Measurements from ENCODE around the gene PRRT2. TPM values are rescaled to one million over a fixed set of nuclear protein-coding genes. Genes with fewer than 3 reads are reported as not detected.
"Not testable (repeated sequence)": the region's sequence is repeated elsewhere in the genome, so short reads cannot be mapped to it uniquely, and the experiment has no call there.

The PRRT2 gene
- total RNA-seq, 1 donor, result 3.0 TPM

GRCh38 chr16:29770250-29770929, 41.6 kb upstream of the PRRT2 start:
- H3K4me3 ChIP-seq (ENCODE audit: low read depth, low read length), result no peak overlapping the region
- no peak for DNase-seq (ENCODE audit: low read depth)
- TF ChIP-seq CTCF (IDR thresholded peaks at IDR 0.05; ENCODE audit: insufficient read depth, low read depth, low read length), result no peak

GRCh38 chr16:29772330-29772729, 39.7 kb upstream of the PRRT2 start:
- not testable (repeated sequence) for DNase-seq (ENCODE audit: low read depth); H3K4me3 ChIP-seq (ENCODE audit: low read depth, low read length)

GRCh38 chr16:29774730-29775129, 37.3 kb upstream of the PRRT2 start:
- no peak overlapping the region for H3K4me3 ChIP-seq (ENCODE audit: low read depth, low read length)
- TF ChIP-seq CTCF (IDR thresholded peaks at IDR 0.05; ENCODE audit: insufficient read depth, low read depth, low read length), result no peak
- DNase-seq (ENCODE audit: low read depth), result no peak

- peak; percentile 76 for DNase-seq (ENCODE audit: low read depth)
- TF ChIP-seq CTCF (IDR thresholded peaks at IDR 0.05; ENCODE audit: insufficient read depth, low read depth, low read length), result no peak
- H3K4me3 ChIP-seq (ENCODE audit: low read depth, low read length), result no peak overlapping the region
Observed at GRCh38 chr16:29775742-29776408, 36.1 kb upstream of the PRRT2 start.

GRCh38 chr16:29777576-29778350, 34.2 kb upstream of the PRRT2 start, which contains the start of gene ZG16:
ZG16 (plus strand) TSS chr16:29778256; CDS start chr16:29779267, 1,011 bp downstream.
- no peak for TF ChIP-seq CTCF (IDR thresholded peaks at IDR 0.05; ENCODE audit: insufficient read depth, low read depth, low read length)
- no peak for DNase-seq (ENCODE audit: low read depth)

GRCh38 chr16:29779474-29779873, 32.5 kb upstream of the PRRT2 start:
- no peak for TF ChIP-seq CTCF (IDR thresholded peaks at IDR 0.05; ENCODE audit: insufficient read depth, low read depth, low read length)

More at GRCh38 chr16:29777576-29778350, 34.2 kb upstream of the PRRT2 start, which contains the start of gene ZG16:
- H3K4me3 ChIP-seq (ENCODE audit: low read depth, low read length), result no peak within 1 kb of the TSS

GRCh38 chr16:29783094-29783953, 28.7 kb upstream of the PRRT2 start:
- H3K4me3 ChIP-seq (ENCODE audit: low read depth, low read length); DNase-seq (ENCODE audit: low read depth): not testable (repeated sequence)

More at GRCh38 chr16:29779474-29779873, 32.5 kb upstream of the PRRT2 start:
- no peak overlapping the region for H3K4me3 ChIP-seq (ENCODE audit: low read depth, low read length)
- DNase-seq (ENCODE audit: low read depth), result no peak

All from fibroblast of villous mesenchyme (primary cell).